ENCODE measurements around the gene GGA1. TPM values are rescaled to one million over a fixed set of nuclear protein-coding genes. Genes with fewer than 3 reads are reported as not detected.

GGA1 gene
- total and polyA plus RNA-seq, 10 donors, result 43.4 to 134 (median 83.4) TPM

- H3K9me3 ChIP-seq, result no peaks in the 10 kb centered on the region
- H3K27me3 ChIP-seq (replicated peaks in 1 of 7), result no peaks in the 10 kb centered on the region
- DNase-seq, result no peak
- H3K36me3 ChIP-seq, result no peaks in the 10 kb centered on the region
- peak overlapping the region in 3 of 8 donors; percentile 6 to 45 (median 9) for H3K4me3 ChIP-seq
- intact Hi-C loops (cut with DNase I; ENCODE audit: low total_unique reads), result loop anchor here (10.0 kb wide), 1 partner anchor 57 kb away; no protein-coding TSS in a partner anchor
- WGBS, 5 donors, result 80 to 86% (median 82%) methylated on average over 12 of the region's 12 CpGs
- H3K4me1 ChIP-seq, result peaks cover 9 to 53% (median 29%) of the 10 kb centered on the region in 6 donors
- TF ChIP-seq CTCF (IDR thresholded peaks at IDR 0.05 in 8 of 11, conservative IDR thresholded peaks at IDR 0.05 in 3 of 11) (no peak), POLR2AphosphoS5 (IDR thresholded peaks at IDR 0.05) (no peak), POLR2A (IDR thresholded peaks at IDR 0.05) (no peak)
- H3K27ac ChIP-seq, result peak overlapping the region in 7 of 8 donors; percentile 48 to 72 (median 59)
Measured at GRCh38 chr22:37591823-37592404, 16.7 kb upstream of the GGA1 start.

GRCh38 chr22:37594237-37594636, 14.4 kb upstream of the GGA1 start:
- H3K9me3 ChIP-seq, result no peaks in the 10 kb centered on the region
- intact Hi-C loops (cut with DNase I; ENCODE audit: low total_unique reads), result loop anchor here (10.0 kb wide), 1 partner anchor 59 kb away; no protein-coding TSS in a partner anchor
- no peaks in the 10 kb centered on the region for H3K36me3 ChIP-seq
- no peak overlapping the region for H3K27ac ChIP-seq
- H3K4me1 ChIP-seq, result peaks cover 9 to 45% (median 20%) of the 10 kb centered on the region in 6 donors
- TF ChIP-seq POLR2AphosphoS5 (IDR thresholded peaks at IDR 0.05), result no peak
- TF ChIP-seq POLR2A (IDR thresholded peaks at IDR 0.05), result no peak
- TF ChIP-seq CTCF (IDR thresholded peaks at IDR 0.05 in 8 of 11, conservative IDR thresholded peaks at IDR 0.05 in 3 of 11), result no peak
- 78 to 89% (median 88%) methylated on average over 5 of the region's 5 CpGs for WGBS, 5 donors
- no peaks in the 10 kb centered on the region for H3K27me3 ChIP-seq (replicated peaks in 1 of 7)
- H3K4me3 ChIP-seq, result no peak overlapping the region
- DNase-seq, result no peak

GRCh38 chr22:37599153-37599552, 9.5 kb upstream of the GGA1 start:
- Histone ChIP-seq H3K4me1 (peaks cover 0 to 13% (median 2%) of the 10 kb centered on the region in 6 donors), H3K9me3 (no peaks in the 10 kb centered on the region), H3K36me3 (no peaks in the 10 kb centered on the region), H3K4me3 (no peak overlapping the region), H3K27me3 (replicated peaks in 1 of 7) (no peaks in the 10 kb centered on the region), H3K27ac (no peak overlapping the region)
- intact Hi-C loops (cut with DNase I; ENCODE audit: low total_unique reads), result loop anchor here (10.0 kb wide), 1 partner anchor 64 kb away; no protein-coding TSS in a partner anchor
- 64 to 83% (median 70%) methylated on average over 4 of the region's 4 CpGs for WGBS, 5 donors
- DNase-seq, result no peak
- TF ChIP-seq POLR2AphosphoS5 (IDR thresholded peaks at IDR 0.05) (no peak), POLR2A (IDR thresholded peaks at IDR 0.05) (no peak), CTCF (IDR thresholded peaks at IDR 0.05 in 8 of 11, conservative IDR thresholded peaks at IDR 0.05 in 3 of 11) (no peak)

GRCh38 chr22:37601203-37601539, 7.5 kb upstream of the GGA1 start:
- Histone ChIP-seq H3K4me1 (peaks cover 0 to 32% (median 8%) of the 10 kb centered on the region in 6 donors), H3K27ac (no peak overlapping the region), H3K4me3 (no peak overlapping the region), H3K27me3 (replicated peaks in 1 of 7) (peaks cover 0 to 6% (median 0%) of the 10 kb centered on the region in 7 donors), H3K9me3 (no peaks in the 10 kb centered on the region), H3K36me3 (no peaks in the 10 kb centered on the region)
- no peak for DNase-seq
- WGBS, 5 donors, result 44 to 79% (median 63%) methylated on average over 4 of the region's 4 CpGs
- intact Hi-C loops (cut with DNase I; ENCODE audit: low total_unique reads), result no loop called here
- TF ChIP-seq POLR2AphosphoS5 (IDR thresholded peaks at IDR 0.05) (no peak), CTCF (IDR thresholded peaks at IDR 0.05 in 8 of 11, conservative IDR thresholded peaks at IDR 0.05 in 3 of 11) (no peak)

All from spleen (tissue), 11 donors.